Measurements from ENCODE around the gene GALNT12. TPM values are rescaled to one million over a fixed set of nuclear protein-coding genes. Genes with fewer than 3 reads are reported as not detected.

Gene GALNT12
- total RNA-seq, 1 donor from 2014 or later = 46.5 TPM

DNA sequence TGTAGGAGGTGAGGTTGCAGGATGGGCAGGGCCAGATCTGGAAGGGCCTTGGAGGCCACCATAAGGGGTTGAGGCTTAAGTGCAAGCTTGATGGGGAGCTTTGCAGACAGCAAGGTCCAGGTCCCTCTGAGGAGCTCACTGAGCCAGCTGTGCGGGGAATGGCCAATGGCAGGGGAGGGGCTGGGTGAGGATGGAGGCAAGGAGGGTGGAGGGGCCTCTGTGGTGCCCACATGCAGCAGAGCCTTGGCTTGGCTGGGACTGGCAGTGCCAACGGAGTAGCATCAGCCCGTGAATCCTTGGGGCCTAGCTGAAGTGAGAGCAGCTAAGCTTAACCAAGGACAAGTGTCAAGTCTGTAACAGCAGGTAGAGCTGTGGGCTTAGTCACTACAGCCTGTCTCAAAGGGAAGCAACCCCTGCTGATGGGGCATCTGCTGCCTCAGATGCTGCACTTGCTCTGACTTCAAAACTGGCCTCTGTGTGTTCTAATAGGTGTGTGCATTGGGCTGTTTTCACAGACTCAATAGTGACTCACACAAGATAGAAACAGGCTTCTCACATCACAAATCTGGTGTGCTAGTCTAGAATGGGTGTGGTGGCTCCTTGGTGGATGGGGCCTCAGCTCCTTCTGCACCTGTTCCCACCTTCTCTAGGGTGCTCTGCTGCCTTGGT is 16.3 kb downstream of the GALNT12 start:
- no peak for DNase-seq (ENCODE audit: low spot score)
- H3K9me3 Mint-ChIP-seq = peaks cover under 1% of the 10 kb centered on the region
- Histone ChIP-seq H3K9me3 (ENCODE audit: low read depth) (no peaks in the 10 kb centered on the region), H3K27ac (no peak overlapping the region), H3K4me2 (no peak overlapping the region), H3K27me3 (no peaks in the 10 kb centered on the region), H3K9ac (no peak overlapping the region), H3K79me2 (ENCODE audit: low read depth) (no peaks in the 10 kb centered on the region), H3K36me3 (no peaks in the 10 kb centered on the region), H4K20me1 (ENCODE audit: low read depth) (no peaks in the 10 kb centered on the region), H2AFZ (replicated peaks) (no peak overlapping the region), H3K4me1 (no peaks in the 10 kb centered on the region), H3K4me3 (no peak overlapping the region), H3F3A (ENCODE audit: low read depth) (no peaks in the 10 kb centered on the region)
- no peak overlapping the region for H3K27ac Mint-ChIP-seq
- peaks cover 6% of the 10 kb centered on the region for H3K27me3 Mint-ChIP-seq (ENCODE audit: insufficient read depth, low read depth)
- peaks cover 21% of the 10 kb centered on the region for H3K36me3 Mint-ChIP-seq
- H3K4me1 Mint-ChIP-seq = peaks cover 2% of the 10 kb centered on the region
- H3K4me3 Mint-ChIP-seq = no peak overlapping the region
- TF ChIP-seq, protein P1, sequence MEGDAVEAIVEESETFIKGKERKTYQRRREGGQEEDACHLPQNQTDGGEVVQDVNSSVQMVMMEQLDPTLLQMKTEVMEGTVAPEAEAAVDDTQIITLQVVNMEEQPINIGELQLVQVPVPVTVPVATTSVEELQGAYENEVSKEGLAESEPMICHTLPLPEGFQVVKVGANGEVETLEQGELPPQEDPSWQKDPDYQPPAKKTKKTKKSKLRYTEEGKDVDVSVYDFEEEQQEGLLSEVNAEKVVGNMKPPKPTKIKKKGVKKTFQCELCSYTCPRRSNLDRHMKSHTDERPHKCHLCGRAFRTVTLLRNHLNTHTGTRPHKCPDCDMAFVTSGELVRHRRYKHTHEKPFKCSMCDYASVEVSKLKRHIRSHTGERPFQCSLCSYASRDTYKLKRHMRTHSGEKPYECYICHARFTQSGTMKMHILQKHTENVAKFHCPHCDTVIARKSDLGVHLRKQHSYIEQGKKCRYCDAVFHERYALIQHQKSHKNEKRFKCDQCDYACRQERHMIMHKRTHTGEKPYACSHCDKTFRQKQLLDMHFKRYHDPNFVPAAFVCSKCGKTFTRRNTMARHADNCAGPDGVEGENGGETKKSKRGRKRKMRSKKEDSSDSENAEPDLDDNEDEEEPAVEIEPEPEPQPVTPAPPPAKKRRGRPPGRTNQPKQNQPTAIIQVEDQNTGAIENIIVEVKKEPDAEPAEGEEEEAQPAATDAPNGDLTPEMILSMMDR (IDR thresholded peaks at IDR 0.05) = no peak
- TF ChIP-seq EZH2phosphoT487 (IDR thresholded peaks at IDR 0.05) = no peak
- TF ChIP-seq EZH2 (IDR thresholded peaks at IDR 0.05) = no peak

DNA sequence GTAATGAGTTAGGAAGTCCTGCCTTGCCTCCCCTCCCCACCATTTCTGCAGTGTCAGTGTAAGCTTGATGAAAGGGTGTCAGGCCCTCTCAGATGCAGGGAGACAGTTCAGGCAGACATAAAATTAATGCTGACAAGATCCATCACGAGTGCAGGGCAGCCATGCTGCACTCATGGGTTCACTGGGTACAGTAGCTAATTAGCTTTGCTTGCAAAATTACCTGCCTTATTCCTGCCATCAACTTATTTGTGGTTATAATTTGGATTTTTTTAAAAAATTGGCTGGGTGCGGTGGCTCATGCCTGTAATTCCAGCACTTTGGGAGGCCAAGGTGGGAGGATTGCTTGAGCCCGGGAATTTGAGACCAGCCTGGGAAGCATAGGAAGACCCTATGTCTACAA is 17.9 kb downstream of the GALNT12 start:
- H3K4me1 Mint-ChIP-seq = peaks cover 2% of the 10 kb centered on the region
- H3K27ac Mint-ChIP-seq = no peak overlapping the region
- Histone ChIP-seq H3K27me3 (no peaks in the 10 kb centered on the region), H3K4me2 (no peak overlapping the region), H3F3A (ENCODE audit: low read depth) (no peaks in the 10 kb centered on the region), H3K9me3 (ENCODE audit: low read depth) (no peaks in the 10 kb centered on the region), H4K20me1 (ENCODE audit: low read depth) (no peaks in the 10 kb centered on the region), H3K4me3 (no peak overlapping the region), H3K79me2 (ENCODE audit: low read depth) (no peaks in the 10 kb centered on the region), H3K36me3 (no peaks in the 10 kb centered on the region), H3K9ac (no peak overlapping the region), H3K27ac (no peak overlapping the region), H2AFZ (replicated peaks) (no peak overlapping the region), H3K4me1 (no peaks in the 10 kb centered on the region)
- TF ChIP-seq EZH2 (IDR thresholded peaks at IDR 0.05) = no peak
- TF ChIP-seq, protein P1 (IDR thresholded peaks at IDR 0.05) = no peak
- no peak for TF ChIP-seq EZH2phosphoT487 (IDR thresholded peaks at IDR 0.05)
- no peak overlapping the region for H3K4me3 Mint-ChIP-seq
- peaks cover 4% of the 10 kb centered on the region for H3K27me3 Mint-ChIP-seq (ENCODE audit: insufficient read depth, low read depth)
- DNase-seq (ENCODE audit: low spot score) = no peak
- H3K9me3 Mint-ChIP-seq = no peaks in the 10 kb centered on the region
- peaks cover 18% of the 10 kb centered on the region for H3K36me3 Mint-ChIP-seq

DNA sequence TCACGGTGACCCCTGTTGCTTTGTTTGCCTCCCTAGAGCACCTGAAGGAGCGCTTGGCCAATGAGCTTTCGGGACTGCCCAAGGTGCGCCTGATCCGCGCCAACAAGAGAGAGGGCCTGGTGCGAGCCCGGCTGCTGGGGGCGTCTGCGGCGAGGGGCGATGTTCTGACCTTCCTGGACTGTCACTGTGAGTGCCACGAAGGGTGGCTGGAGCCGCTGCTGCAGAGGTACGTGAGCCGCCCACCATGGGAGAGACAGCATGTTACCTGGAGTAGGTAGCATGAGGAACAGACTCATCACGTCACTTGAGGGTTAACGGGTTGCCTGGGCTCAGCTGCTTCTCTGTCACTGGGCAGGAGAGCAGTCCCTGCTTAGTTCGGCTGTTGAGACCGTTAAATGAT is 19.2 kb downstream of the GALNT12 start:
- Histone ChIP-seq H3K9ac (no peak overlapping the region), H3K4me2 (no peak overlapping the region), H2AFZ (replicated peaks) (no peak overlapping the region), H3K27ac (no peak overlapping the region), H3K4me3 (no peak overlapping the region), H3K36me3 (no peaks in the 10 kb centered on the region), H3K9me3 (ENCODE audit: low read depth) (no peaks in the 10 kb centered on the region), H4K20me1 (ENCODE audit: low read depth) (no peaks in the 10 kb centered on the region), H3F3A (ENCODE audit: low read depth) (no peaks in the 10 kb centered on the region), H3K27me3 (no peaks in the 10 kb centered on the region), H3K79me2 (ENCODE audit: low read depth) (no peaks in the 10 kb centered on the region), H3K4me1 (no peaks in the 10 kb centered on the region)
- Mint-ChIP-seq H3K4me3 (no peak overlapping the region), H3K27ac (no peak overlapping the region), H3K4me1 (peaks cover 2% of the 10 kb centered on the region), H3K27me3 (ENCODE audit: insufficient read depth, low read depth) (peaks cover 3% of the 10 kb centered on the region), H3K9me3 (no peaks in the 10 kb centered on the region), H3K36me3 (peaks cover 18% of the 10 kb centered on the region)
- no peak for DNase-seq (ENCODE audit: low spot score)
- TF ChIP-seq EZH2phosphoT487 (IDR thresholded peaks at IDR 0.05) (no peak), EZH2 (IDR thresholded peaks at IDR 0.05) (no peak)
- TF ChIP-seq, protein P1 (IDR thresholded peaks at IDR 0.05) = no peak

Measured in neural progenitor cell (in vitro differentiated cells).